ENCODE measurements around the gene CATSPERZ.
A peak's percentile ranks its signal among the peaks of the same experiment; 100 is the strongest.

The CATSPERZ gene

GRCh38 chr11:64264371-64264852 is 35.7 kb upstream of the CATSPERZ start:
- no peak for DNase-seq

- DNase-seq: no peak
Observed at GRCh38 chr11:64265176-64266160, 34.7 kb upstream of the CATSPERZ start.

GRCh38 chr11:64266339-64266738 is 33.8 kb upstream of the CATSPERZ start:
- DNase-seq: no peak

GRCh38 chr11:64267207-64267945 is 32.8 kb upstream of the CATSPERZ start:
- DNase-seq: no peak

- DNase-seq: no peak
Observed at GRCh38 chr11:64268025-64268892, 31.9 kb upstream of the CATSPERZ start.

- DNase-seq: no peak
Observed at GRCh38 chr11:64268893-64269539, 31.1 kb upstream of the CATSPERZ start.

GRCh38 chr11:64269540-64270220 is 30.5 kb upstream of the CATSPERZ start:
- peak; percentile 99 for DNase-seq

GRCh38 chr11:64275031-64275800 is 24.9 kb upstream of the CATSPERZ start:
- no peak for DNase-seq

- DNase-seq: no peak
Observed at GRCh38 chr11:64275841-64276240, 24.3 kb upstream of the CATSPERZ start.

- no peak for DNase-seq
Observed at GRCh38 chr11:64276653-64277431, 23.3 kb upstream of the CATSPERZ start.

GRCh38 chr11:64278576-64279190 is 21.5 kb upstream of the CATSPERZ start:
- no peak for DNase-seq

GRCh38 chr11:64281957-64282770 is 18.0 kb upstream of the CATSPERZ start:
- no peak for DNase-seq

GRCh38 chr11:64283092-64283491 is 17.1 kb upstream of the CATSPERZ start:
- no peak for DNase-seq

- DNase-seq: peak; percentile 86
Observed at GRCh38 chr11:64284048-64284961, 15.9 kb upstream of the CATSPERZ start, which contains the start of gene BAD. TSS of gene BAD (minus strand) at chr11:64284665. CDS start at chr11:64284368, 297 bp downstream.

- DNase-seq: peak; percentile 43
Observed at GRCh38 chr11:64284962-64285884, 14.9 kb upstream of the CATSPERZ start, which contains the start of gene GPR137. TSS of gene GPR137 (plus strand) at chr11:64285848. CDS start at chr11:64286525, 677 bp downstream.

Measured in amniotic stem cell (primary cell).